Neural progenitor cell (in vitro differentiated cells): ENCODE data around the gene CCNO. TPM values are rescaled to one million over a fixed set of nuclear protein-coding genes. Genes with fewer than 3 reads are reported as not detected.

Experiments
- DNase-seq: peaks from one replicate; pipeline ENCODE4 v3.0.0-alpha.2; 2016; ENCODE audit warnings: low spot score
- H2AFZ ChIP-seq: fragments of 200-600 bp; sonication (generic); replicated peaks from 2 replicates; pipeline ENCODE4 v1.6.1; 2016; ENCODE audit warnings: antibody characterized with exemption
- H3F3A ChIP-seq: fragments of 200-600 bp; sonication (generic); 2 replicates; pipeline ENCODE4 v1.6.1; 2016; ENCODE audit warnings: antibody characterized with exemption, low read depth
- H3K27ac ChIP-seq: fragments of 200-600 bp; sonication (generic); 2 replicates; pipeline ENCODE4 v1.5.1; 2016; ENCODE audit warnings: mild to moderate bottlenecking
- H3K27me3 ChIP-seq: fragments of 200-600 bp; sonication (generic); 2 replicates; pipeline ENCODE4 v1.6.1; 2016; ENCODE audit warnings: mild to moderate bottlenecking, moderate library complexity
- H3K36me3 ChIP-seq: fragments of 200-600 bp; sonication (generic); 2 replicates; pipeline ENCODE4 v1.5.1; 2016
- H3K4me1 ChIP-seq: fragments of 200-600 bp; sonication (generic); 2 replicates; pipeline ENCODE4 v1.6.1; 2016; ENCODE audit warnings: mixed run types
- H3K4me2 ChIP-seq: fragments of 200-600 bp; sonication (generic); 2 replicates; pipeline ENCODE4 v1.6.1; 2016
- H3K4me3 ChIP-seq: fragments of 200-600 bp; sonication (generic); 2 replicates; pipeline ENCODE4 v1.5.1; 2016
- H3K79me2 ChIP-seq: fragments of 200-600 bp; sonication (generic); 2 replicates; pipeline ENCODE4 v1.6.1; 2016; ENCODE audit warnings: low read depth
- H3K9ac ChIP-seq: fragments of 200-600 bp; sonication (generic); 2 replicates; pipeline ENCODE4 v1.6.1; 2016
- H3K9me3 ChIP-seq: fragments of 200-600 bp; sonication (generic); 2 replicates; pipeline ENCODE4 v1.5.1; 2016; ENCODE audit warnings: low read depth
- H4K20me1 ChIP-seq: fragments of 200-600 bp; sonication (generic); 2 replicates; pipeline ENCODE4 v1.6.1; 2016; ENCODE audit warnings: low read depth
- H3K27ac Mint-ChIP-seq: 3 replicates; pipeline ENCODE4 v1.8.0; 2021; ENCODE audit warnings: mixed read lengths
- H3K27me3 Mint-ChIP-seq: 2 replicates; pipeline ENCODE4 v1.8.0; 2022; ENCODE audit warnings: low read depth, mild to moderate bottlenecking, inconsistent platforms, moderate library complexity, mixed read lengths; ENCODE audit not compliant: insufficient read depth
- H3K36me3 Mint-ChIP-seq: 3 replicates; pipeline ENCODE4 v1.8.0; 2021; ENCODE audit warnings: mixed read lengths
- H3K4me1 Mint-ChIP-seq: 3 replicates; pipeline ENCODE4 v1.8.0; 2021; ENCODE audit warnings: mixed read lengths
- H3K4me3 Mint-ChIP-seq: 3 replicates; pipeline ENCODE4 v1.8.0; 2021; ENCODE audit warnings: mild to moderate bottlenecking, moderate library complexity, mixed read lengths
- H3K9me3 Mint-ChIP-seq: 3 replicates; pipeline ENCODE4 v1.8.0; 2020; ENCODE audit warnings: mixed read lengths
- EZH2 ChIP-seq: fragments of 200-600 bp; sonication (generic); IDR thresholded peaks from 2 replicates; pipeline ENCODE4 v1.6.1; 2017; ENCODE audit warnings: antibody characterized with exemption, mild to moderate bottlenecking, moderate library complexity
- EZH2phosphoT487 ChIP-seq: fragments of 200-600 bp; sonication (generic); IDR thresholded peaks from 2 replicates; pipeline ENCODE4 v1.6.1; 2017; ENCODE audit warnings: antibody characterized with exemption
- total RNA-seq: library from RNA; depleted of rRNA; stranded (reverse); fragments of >200 nt; gene quantifications from 2 replicates; pipeline ENCODE4 v1.2.3, GENCODE V29; 2015; ENCODE audit warnings: low replicate concordance
- TF ChIP-seq, protein P1 (sequence below): fragments of 200-600 bp; sonication (generic); IDR thresholded peaks from 2 replicates; pipeline ENCODE4 v1.5.1; 2017; ENCODE audit warnings: antibody characterized with exemption, mild to moderate bottlenecking

CCNO gene
- total RNA-seq, 1 donor from 2014 or later: not detected

- Histone ChIP-seq H3K79me2 (no peaks in the 10 kb centered on the region), H3K27ac (no peak overlapping the region), H4K20me1 (no peaks in the 10 kb centered on the region), H3K4me3 (no peak overlapping the region), H3K9ac (no peak overlapping the region), H3F3A (no peaks in the 10 kb centered on the region), H3K27me3 (no peaks in the 10 kb centered on the region), H3K4me2 (no peak overlapping the region), H3K36me3 (peaks cover 13% of the 10 kb centered on the region), H3K9me3 (no peaks in the 10 kb centered on the region), H3K4me1 (no peaks in the 10 kb centered on the region), H2AFZ (no peak overlapping the region)
- Mint-ChIP-seq H3K9me3 (no peaks in the 10 kb centered on the region), H3K36me3 (peaks cover 16% of the 10 kb centered on the region), H3K27ac (no peak overlapping the region), H3K4me3 (no peak overlapping the region), H3K27me3 (no peaks in the 10 kb centered on the region), H3K4me1 (no peaks in the 10 kb centered on the region)
- DNase-seq: no peak
- TF ChIP-seq EZH2phosphoT487: no peak
- TF ChIP-seq, protein P1, sequence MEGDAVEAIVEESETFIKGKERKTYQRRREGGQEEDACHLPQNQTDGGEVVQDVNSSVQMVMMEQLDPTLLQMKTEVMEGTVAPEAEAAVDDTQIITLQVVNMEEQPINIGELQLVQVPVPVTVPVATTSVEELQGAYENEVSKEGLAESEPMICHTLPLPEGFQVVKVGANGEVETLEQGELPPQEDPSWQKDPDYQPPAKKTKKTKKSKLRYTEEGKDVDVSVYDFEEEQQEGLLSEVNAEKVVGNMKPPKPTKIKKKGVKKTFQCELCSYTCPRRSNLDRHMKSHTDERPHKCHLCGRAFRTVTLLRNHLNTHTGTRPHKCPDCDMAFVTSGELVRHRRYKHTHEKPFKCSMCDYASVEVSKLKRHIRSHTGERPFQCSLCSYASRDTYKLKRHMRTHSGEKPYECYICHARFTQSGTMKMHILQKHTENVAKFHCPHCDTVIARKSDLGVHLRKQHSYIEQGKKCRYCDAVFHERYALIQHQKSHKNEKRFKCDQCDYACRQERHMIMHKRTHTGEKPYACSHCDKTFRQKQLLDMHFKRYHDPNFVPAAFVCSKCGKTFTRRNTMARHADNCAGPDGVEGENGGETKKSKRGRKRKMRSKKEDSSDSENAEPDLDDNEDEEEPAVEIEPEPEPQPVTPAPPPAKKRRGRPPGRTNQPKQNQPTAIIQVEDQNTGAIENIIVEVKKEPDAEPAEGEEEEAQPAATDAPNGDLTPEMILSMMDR: no peak
- no peak for TF ChIP-seq EZH2
Observed at GRCh38 chr5:55258339-55258738, 24.9 kb upstream of the CCNO start.

- no peak overlapping the region for H3K27ac ChIP-seq
- H3K27me3 ChIP-seq: no peaks in the 10 kb centered on the region
- no peaks in the 10 kb centered on the region for H3F3A ChIP-seq
- no peaks in the 10 kb centered on the region for H3K27me3 Mint-ChIP-seq
- H2AFZ ChIP-seq: no peak overlapping the region
- TF ChIP-seq, protein P1: no peak
- TF ChIP-seq EZH2phosphoT487: no peak
- no peak for TF ChIP-seq EZH2
- no peak for DNase-seq
- no peak overlapping the region for H3K4me2 ChIP-seq
- no peaks in the 10 kb centered on the region for H3K4me1 ChIP-seq
- no peaks in the 10 kb centered on the region for H3K4me1 Mint-ChIP-seq
- H3K27ac Mint-ChIP-seq: no peak overlapping the region
- peaks cover 11% of the 10 kb centered on the region for H3K36me3 Mint-ChIP-seq
- H3K79me2 ChIP-seq: no peaks in the 10 kb centered on the region
- H3K9me3 Mint-ChIP-seq: no peaks in the 10 kb centered on the region
- no peak overlapping the region for H3K4me3 Mint-ChIP-seq
- H3K4me3 ChIP-seq: no peak overlapping the region
- peaks cover 5% of the 10 kb centered on the region for H3K36me3 ChIP-seq
- no peak overlapping the region for H3K9ac ChIP-seq
- H4K20me1 ChIP-seq: no peaks in the 10 kb centered on the region
- no peaks in the 10 kb centered on the region for H3K9me3 ChIP-seq
Observed at GRCh38 chr5:55254802-55255201, 21.4 kb upstream of the CCNO start.

DNA sequence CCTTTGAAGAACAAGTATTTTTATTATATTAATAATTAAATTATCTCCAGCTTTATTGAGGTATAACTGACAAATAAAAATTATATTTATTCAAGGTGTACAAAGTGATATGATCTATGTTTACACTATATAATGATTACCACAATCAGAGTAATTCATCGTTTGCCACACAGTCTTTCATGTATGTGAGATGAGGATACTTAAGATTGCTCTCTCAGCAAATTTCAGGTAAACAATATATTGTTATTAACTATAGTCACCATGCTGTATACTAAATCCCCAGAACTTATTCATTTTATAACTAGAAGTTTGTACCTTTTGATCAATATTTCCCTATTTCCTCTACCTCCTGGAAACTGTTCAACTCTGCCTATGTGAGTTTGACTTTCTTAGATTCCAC lies 16.7 kb upstream of the CCNO start:
- H3K27ac ChIP-seq: no peak overlapping the region
- H2AFZ ChIP-seq: no peak overlapping the region

More for the DNA sequence above, 16.7 kb upstream of the CCNO start:
- H3K4me3 ChIP-seq: no peak overlapping the region
- no peaks in the 10 kb centered on the region for H4K20me1 ChIP-seq
- peaks cover 9% of the 10 kb centered on the region for H3K9me3 ChIP-seq
- H3F3A ChIP-seq: no peaks in the 10 kb centered on the region
- peaks cover 7% of the 10 kb centered on the region for H3K27me3 Mint-ChIP-seq
- H3K27me3 ChIP-seq: no peaks in the 10 kb centered on the region
- H3K9ac ChIP-seq: no peak overlapping the region
- DNase-seq: no peak
- peaks cover 9% of the 10 kb centered on the region for H3K9me3 Mint-ChIP-seq
- no peak for TF ChIP-seq EZH2phosphoT487
- TF ChIP-seq, protein P1: no peak
- TF ChIP-seq EZH2: no peak
- no peaks in the 10 kb centered on the region for H3K79me2 ChIP-seq
- no peaks in the 10 kb centered on the region for H3K4me1 ChIP-seq
- no peaks in the 10 kb centered on the region for H3K36me3 ChIP-seq
- H3K27ac Mint-ChIP-seq: no peak overlapping the region
- no peak overlapping the region for H3K4me3 Mint-ChIP-seq
- no peaks in the 10 kb centered on the region for H3K4me1 Mint-ChIP-seq
- peaks cover 4% of the 10 kb centered on the region for H3K36me3 Mint-ChIP-seq
- H3K4me2 ChIP-seq: no peak overlapping the region
